Type B pancreatic cell (in vitro differentiated cells): ENCODE measurements around the gene RNF103. TPM values are rescaled to one million over a fixed set of nuclear protein-coding genes. Genes with fewer than 3 reads are reported as not detected.

Source experiments
- DNase-seq: peaks from one replicate; pipeline ENCODE4 v3.0.0; 2021; ENCODE audit warnings: mixed read lengths; ENCODE audit not compliant: unreplicated experiment; ENCODE audit errors: extremely low spot score
- H3K27ac Mint-ChIP-seq: 2 replicates; pipeline ENCODE4 v1.8.0; 2021; ENCODE audit warnings: mild to moderate bottlenecking, mixed read lengths
- H3K27me3 Mint-ChIP-seq: 2 replicates; pipeline ENCODE4 v1.8.0; 2021; ENCODE audit warnings: mixed read lengths
- H3K36me3 Mint-ChIP-seq: 2 replicates; pipeline ENCODE4 v1.8.0; 2021; ENCODE audit warnings: mixed read lengths
- H3K4me1 Mint-ChIP-seq: one replicate; pipeline ENCODE4 v1.8.0; 2021; ENCODE audit warnings: mixed read lengths; ENCODE audit not compliant: unreplicated experiment
- H3K4me3 Mint-ChIP-seq: 2 replicates; pipeline ENCODE4 v1.8.0; 2021; ENCODE audit warnings: mild to moderate bottlenecking, mixed read lengths
- H3K9me3 Mint-ChIP-seq: 2 replicates; pipeline ENCODE4 v1.8.0; 2021; ENCODE audit warnings: mixed read lengths
- total RNA-seq: library from RNA; stranded (reverse); gene quantifications from 2 replicates; pipeline ENCODE4 v1.2.1, GENCODE V29; 2021; ENCODE audit warnings: low replicate concordance
- TF ChIP-seq, protein P1 (sequence below): fragments of 200-600 bp; sonication (generic); conservative IDR thresholded peaks from 2 replicates; pipeline ENCODE4 v1.5.0; 2021; ENCODE audit warnings: antibody characterized with exemption, mild to moderate bottlenecking

The RNF103 gene
- total RNA-seq, 1 donor from 2014 or later: 21.2 TPM

DNA sequence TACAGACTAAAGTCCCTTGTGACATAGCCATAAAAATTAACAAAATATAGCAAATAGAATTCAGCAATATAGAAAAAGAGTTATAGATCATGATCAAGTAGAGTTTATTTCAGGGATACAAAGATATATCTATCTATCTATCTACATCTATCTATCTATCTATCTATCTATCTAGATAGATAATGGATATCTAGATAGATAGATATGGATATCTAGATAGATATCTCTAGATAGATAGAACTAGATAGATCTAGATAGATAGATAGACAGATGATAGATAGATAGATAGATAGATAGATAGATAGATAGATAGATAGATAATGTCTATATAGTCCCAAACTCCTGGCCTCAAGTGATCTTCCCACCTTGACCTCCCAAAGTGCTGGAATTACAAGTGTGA, 43.1 kb downstream of the RNF103 start:
- Mint-ChIP-seq H3K36me3 (no peaks in the 10 kb centered on the region), H3K4me1 (no peaks in the 10 kb centered on the region)

DNA sequence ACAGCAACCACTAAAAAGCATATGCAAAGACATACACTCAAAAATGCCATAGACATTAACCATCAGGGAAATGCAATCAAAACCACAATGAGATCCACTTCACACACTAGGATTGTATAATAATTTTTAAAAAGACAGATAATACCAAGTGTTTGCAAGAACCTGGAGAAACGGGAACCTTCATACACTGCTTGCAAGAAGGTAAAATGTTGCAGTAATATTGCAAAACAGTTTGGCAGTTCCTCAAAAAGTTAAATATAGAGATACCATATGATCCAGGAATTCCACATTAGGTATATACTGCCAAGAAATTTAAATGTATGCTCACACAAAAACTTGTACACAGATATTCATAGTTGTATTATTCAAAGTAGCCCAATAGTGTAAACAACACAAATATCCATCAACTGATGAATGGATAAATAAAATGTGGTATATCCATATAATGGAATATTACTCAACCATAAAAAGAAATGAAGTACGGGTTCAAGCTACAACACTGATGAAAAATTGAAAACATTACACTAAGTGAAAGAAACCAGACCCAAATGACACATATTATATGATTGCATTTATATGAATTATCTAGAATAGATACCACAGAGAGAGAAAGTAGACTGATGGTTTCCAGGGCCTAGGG, 45.7 kb downstream of the RNF103 start:
- Mint-ChIP-seq H3K4me1 (no peaks in the 10 kb centered on the region), H3K9me3 (no peaks in the 10 kb centered on the region), H3K36me3 (no peaks in the 10 kb centered on the region), H3K27me3 (peaks cover 8% of the 10 kb centered on the region), H3K4me3 (no peak overlapping the region), H3K27ac (no peak overlapping the region)
- no peak for DNase-seq
- TF ChIP-seq, protein P1, sequence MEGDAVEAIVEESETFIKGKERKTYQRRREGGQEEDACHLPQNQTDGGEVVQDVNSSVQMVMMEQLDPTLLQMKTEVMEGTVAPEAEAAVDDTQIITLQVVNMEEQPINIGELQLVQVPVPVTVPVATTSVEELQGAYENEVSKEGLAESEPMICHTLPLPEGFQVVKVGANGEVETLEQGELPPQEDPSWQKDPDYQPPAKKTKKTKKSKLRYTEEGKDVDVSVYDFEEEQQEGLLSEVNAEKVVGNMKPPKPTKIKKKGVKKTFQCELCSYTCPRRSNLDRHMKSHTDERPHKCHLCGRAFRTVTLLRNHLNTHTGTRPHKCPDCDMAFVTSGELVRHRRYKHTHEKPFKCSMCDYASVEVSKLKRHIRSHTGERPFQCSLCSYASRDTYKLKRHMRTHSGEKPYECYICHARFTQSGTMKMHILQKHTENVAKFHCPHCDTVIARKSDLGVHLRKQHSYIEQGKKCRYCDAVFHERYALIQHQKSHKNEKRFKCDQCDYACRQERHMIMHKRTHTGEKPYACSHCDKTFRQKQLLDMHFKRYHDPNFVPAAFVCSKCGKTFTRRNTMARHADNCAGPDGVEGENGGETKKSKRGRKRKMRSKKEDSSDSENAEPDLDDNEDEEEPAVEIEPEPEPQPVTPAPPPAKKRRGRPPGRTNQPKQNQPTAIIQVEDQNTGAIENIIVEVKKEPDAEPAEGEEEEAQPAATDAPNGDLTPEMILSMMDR: no peak

More for the DNA sequence above, 43.1 kb downstream of the RNF103 start:
- Mint-ChIP-seq H3K4me3 (no peak overlapping the region), H3K9me3 (no peaks in the 10 kb centered on the region), H3K27me3 (peaks cover 20% of the 10 kb centered on the region), H3K27ac (no peak overlapping the region)
- no peak for DNase-seq
- TF ChIP-seq, protein P1: no peak

DNA sequence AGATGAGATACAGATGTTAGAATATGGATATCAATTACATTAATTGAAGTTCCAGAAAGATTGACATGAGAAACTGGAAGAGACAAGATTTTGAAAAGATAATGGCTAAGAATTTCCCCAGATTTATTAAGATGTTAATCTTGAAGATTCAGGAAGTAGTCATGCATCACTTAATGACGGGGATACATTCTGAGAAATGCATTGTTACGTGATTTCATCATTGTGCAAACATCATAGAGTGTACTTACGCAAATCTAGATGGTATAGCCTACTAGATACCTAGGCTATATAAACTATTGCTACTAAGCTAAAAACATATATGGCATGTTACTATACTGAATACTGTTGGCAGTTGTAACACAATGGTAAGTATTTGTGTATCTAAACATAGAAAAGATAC, 53.6 kb downstream of the RNF103 start:
- TF ChIP-seq, protein P1: no peak
- DNase-seq: no peak
- Mint-ChIP-seq H3K4me1 (no peaks in the 10 kb centered on the region), H3K9me3 (no peaks in the 10 kb centered on the region), H3K4me3 (no peak overlapping the region), H3K27me3 (peaks cover 11% of the 10 kb centered on the region), H3K36me3 (no peaks in the 10 kb centered on the region), H3K27ac (no peak overlapping the region)

GRCh38 chr2:86566821-86567190, 56.9 kb downstream of the RNF103 start:
- Mint-ChIP-seq H3K9me3 (peaks cover 12% of the 10 kb centered on the region), H3K4me1 (peaks cover 14% of the 10 kb centered on the region), H3K27ac (no peak overlapping the region), H3K4me3 (no peak overlapping the region), H3K27me3 (peaks cover 15% of the 10 kb centered on the region), H3K36me3 (peaks cover 6% of the 10 kb centered on the region)
- no peak for DNase-seq
- TF ChIP-seq, protein P1: no peak

GRCh38 chr2:86566158-86566820, 57.4 kb downstream of the RNF103 start:
- Mint-ChIP-seq H3K36me3 (peaks cover 12% of the 10 kb centered on the region), H3K4me1 (peaks cover 19% of the 10 kb centered on the region), H3K27me3 (peaks cover 15% of the 10 kb centered on the region), H3K9me3 (peaks cover 12% of the 10 kb centered on the region), H3K4me3 (no peak overlapping the region), H3K27ac (no peak overlapping the region)
- TF ChIP-seq, protein P1: no peak
- no peak for DNase-seq
